ENCODE data around the gene ACSF2.
A peak's percentile ranks its signal among the peaks of the same experiment; 100 is the strongest.
"Not testable (repeated sequence)": the region's sequence is repeated elsewhere in the genome, so short reads cannot be mapped to it uniquely, and the experiment has no call there.

Gene ACSF2

GRCh38 chr17:50425682-50426471 is at the start of gene ACSF2:
Gene ACSF2 (plus strand): TSS chr17:50426218. CDS start chr17:50426262, 44 bp downstream.
- DNase-seq, result peak; percentile 37

- DNase-seq, result no peak
Measured at GRCh38 chr17:50379351-50380132, 46.5 kb upstream of the ACSF2 start.

GRCh38 chr17:50380369-50381259 is 45.4 kb upstream of the ACSF2 start:
- DNase-seq, result no peak

GRCh38 chr17:50381260-50381815 is 44.7 kb upstream of the ACSF2 start:
- DNase-seq, result no peak

GRCh38 chr17:50381920-50382319 is 44.1 kb upstream of the ACSF2 start:
- no peak for DNase-seq

- no peak for DNase-seq
Measured at GRCh38 chr17:50382931-50383330, 43.1 kb upstream of the ACSF2 start.

- no peak for DNase-seq
Measured at GRCh38 chr17:50386510-50386909, 39.5 kb upstream of the ACSF2 start.

GRCh38 chr17:50388728-50389127 is 37.3 kb upstream of the ACSF2 start:
- no peak for DNase-seq

- DNase-seq, result no peak
Measured at GRCh38 chr17:50389534-50389933, 36.5 kb upstream of the ACSF2 start.

- no peak for DNase-seq
Measured at GRCh38 chr17:50392621-50393020, 33.4 kb upstream of the ACSF2 start.

GRCh38 chr17:50393700-50394099 is 32.3 kb upstream of the ACSF2 start:
- no peak for DNase-seq

GRCh38 chr17:50394711-50395110 is 31.3 kb upstream of the ACSF2 start:
- DNase-seq, result no peak

- no peak for DNase-seq
Measured at GRCh38 chr17:50396261-50397110, 29.5 kb upstream of the ACSF2 start.

GRCh38 chr17:50397111-50397918 is 28.7 kb upstream of the ACSF2 start, which contains the start of gene LRRC59:
Gene LRRC59 (minus strand): TSS chr17:50397523. CDS start chr17:50397317, 206 bp downstream.
- peak; percentile 76 for DNase-seq

- no peak for DNase-seq
Measured at GRCh38 chr17:50397919-50398285, 28.1 kb upstream of the ACSF2 start.

GRCh38 chr17:50398672-50399071 is 27.3 kb upstream of the ACSF2 start:
- not testable (repeated sequence) for DNase-seq

GRCh38 chr17:50399591-50399990 is 26.4 kb upstream of the ACSF2 start:
- DNase-seq, result not testable (repeated sequence)

- not testable (repeated sequence) for DNase-seq
Measured at GRCh38 chr17:50405351-50405750, 20.7 kb upstream of the ACSF2 start.

GRCh38 chr17:50406578-50406977 is 19.4 kb upstream of the ACSF2 start:
- DNase-seq, result no peak

- no peak for DNase-seq
Measured at GRCh38 chr17:50407921-50408320, 18.1 kb upstream of the ACSF2 start.

Data from DMS79 treated with DMSO at 0.1 percent for 48 hours (cell line).